ENCODE results near the gene SIGLEC10. TPM values are rescaled to one million over a fixed set of nuclear protein-coding genes. Genes with fewer than 3 reads are reported as not detected.

SIGLEC10 gene
- total and polyA plus RNA-seq, 9 of the 15 experiments (the other 6 are each of a cell fraction or from before 2014, with no cell fraction given), result 0.10 to 1.8 (median 0.82) TPM

DNA sequence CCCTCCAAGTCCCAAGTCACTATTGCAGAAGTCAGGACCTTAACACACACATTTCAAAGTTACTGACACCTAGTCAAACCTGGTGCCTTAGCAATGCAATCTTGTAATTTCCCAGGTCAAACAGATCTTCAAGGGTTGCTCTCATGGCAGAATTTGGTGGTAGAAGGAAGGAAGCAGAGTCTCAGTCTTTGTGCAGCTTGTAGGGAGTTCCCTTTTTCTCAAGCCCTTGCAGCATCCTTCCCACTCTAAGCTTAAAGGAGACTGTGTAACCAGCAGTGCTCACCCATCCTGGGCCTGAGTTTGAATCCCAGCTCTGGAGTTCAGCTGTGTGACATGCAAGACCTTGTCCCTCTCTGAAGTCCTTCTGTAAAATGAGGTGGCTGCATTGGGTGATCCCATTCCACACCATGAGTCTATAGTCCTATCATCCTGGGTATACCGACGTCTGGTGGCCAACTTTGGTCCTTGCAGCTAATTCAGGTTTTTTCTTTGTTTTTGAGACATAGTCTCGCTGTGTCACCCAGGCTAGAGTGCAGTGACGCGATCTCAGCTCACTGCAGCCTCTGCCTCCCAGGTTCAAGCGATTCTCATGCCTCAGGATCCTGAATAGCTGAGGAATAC is 9.8 kb downstream of the SIGLEC10 start (continued):
- TF ChIP-seq PTRF (tag; IDR thresholded peaks at IDR 0.05), result no peak
- TF ChIP-seq ELF4 (CRISPR knock-in tag; IDR thresholded peaks at IDR 0.05), result no peak
- no peak; the same call in 1 of the 2 replicates for TF ChIP-seq NBN (IDR thresholded peaks at IDR 0.05; ENCODE audit: low read depth)
- no peak for TF ChIP-seq ZBTB17 (CRISPR knock-in tag; IDR thresholded peaks at IDR 0.05)
- TF ChIP-seq, protein P1, sequence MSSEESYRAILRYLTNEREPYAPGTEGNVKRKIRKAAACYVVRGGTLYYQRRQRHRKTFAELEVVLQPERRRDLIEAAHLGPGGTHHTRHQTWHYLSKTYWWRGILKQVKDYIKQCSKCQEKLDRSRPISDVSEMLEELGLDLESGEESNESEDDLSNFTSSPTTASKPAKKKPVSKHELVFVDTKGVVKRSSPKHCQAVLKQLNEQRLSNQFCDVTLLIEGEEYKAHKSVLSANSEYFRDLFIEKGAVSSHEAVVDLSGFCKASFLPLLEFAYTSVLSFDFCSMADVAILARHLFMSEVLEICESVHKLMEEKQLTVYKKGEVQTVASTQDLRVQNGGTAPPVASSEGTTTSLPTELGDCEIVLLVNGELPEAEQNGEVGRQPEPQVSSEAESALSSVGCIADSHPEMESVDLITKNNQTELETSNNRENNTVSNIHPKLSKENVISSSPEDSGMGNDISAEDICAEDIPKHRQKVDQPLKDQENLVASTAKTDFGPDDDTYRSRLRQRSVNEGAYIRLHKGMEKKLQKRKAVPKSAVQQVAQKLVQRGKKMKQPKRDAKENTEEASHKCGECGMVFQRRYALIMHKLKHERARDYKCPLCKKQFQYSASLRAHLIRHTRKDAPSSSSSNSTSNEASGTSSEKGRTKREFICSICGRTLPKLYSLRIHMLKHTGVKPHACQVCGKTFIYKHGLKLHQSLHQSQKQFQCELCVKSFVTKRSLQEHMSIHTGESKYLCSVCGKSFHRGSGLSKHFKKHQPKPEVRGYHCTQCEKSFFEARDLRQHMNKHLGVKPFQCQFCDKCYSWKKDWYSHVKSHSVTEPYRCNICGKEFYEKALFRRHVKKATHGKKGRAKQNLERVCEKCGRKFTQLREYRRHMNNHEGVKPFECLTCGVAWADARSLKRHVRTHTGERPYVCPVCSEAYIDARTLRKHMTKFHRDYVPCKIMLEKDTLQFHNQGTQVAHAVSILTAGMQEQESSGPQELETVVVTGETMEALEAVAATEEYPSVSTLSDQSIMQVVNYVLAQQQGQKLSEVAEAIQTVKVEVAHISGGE (CRISPR knock-in tag; IDR thresholded peaks at IDR 0.05), result no peak
- TF ChIP-seq HEY1 (CRISPR knock-in tag; IDR thresholded peaks at IDR 0.05; ENCODE audit: borderline replicate concordance), result no peak
- no peak for TF ChIP-seq SAFB2 (IDR thresholded peaks at IDR 0.05; ENCODE audit: borderline replicate concordance, low read depth, low read length, severe bottlenecking)
- TF ChIP-seq, protein P2, sequence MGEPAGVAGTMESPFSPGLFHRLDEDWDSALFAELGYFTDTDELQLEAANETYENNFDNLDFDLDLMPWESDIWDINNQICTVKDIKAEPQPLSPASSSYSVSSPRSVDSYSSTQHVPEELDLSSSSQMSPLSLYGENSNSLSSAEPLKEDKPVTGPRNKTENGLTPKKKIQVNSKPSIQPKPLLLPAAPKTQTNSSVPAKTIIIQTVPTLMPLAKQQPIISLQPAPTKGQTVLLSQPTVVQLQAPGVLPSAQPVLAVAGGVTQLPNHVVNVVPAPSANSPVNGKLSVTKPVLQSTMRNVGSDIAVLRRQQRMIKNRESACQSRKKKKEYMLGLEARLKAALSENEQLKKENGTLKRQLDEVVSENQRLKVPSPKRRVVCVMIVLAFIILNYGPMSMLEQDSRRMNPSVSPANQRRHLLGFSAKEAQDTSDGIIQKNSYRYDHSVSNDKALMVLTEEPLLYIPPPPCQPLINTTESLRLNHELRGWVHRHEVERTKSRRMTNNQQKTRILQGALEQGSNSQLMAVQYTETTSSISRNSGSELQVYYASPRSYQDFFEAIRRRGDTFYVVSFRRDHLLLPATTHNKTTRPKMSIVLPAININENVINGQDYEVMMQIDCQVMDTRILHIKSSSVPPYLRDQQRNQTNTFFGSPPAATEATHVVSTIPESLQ (CRISPR knock-in tag; IDR thresholded peaks at IDR 0.05), result no peak
- TF ChIP-seq NFYB (IDR thresholded peaks at IDR 0.05; ENCODE audit: extremely low read depth, insufficient read length), result no peak
- TF ChIP-seq, protein P3, sequence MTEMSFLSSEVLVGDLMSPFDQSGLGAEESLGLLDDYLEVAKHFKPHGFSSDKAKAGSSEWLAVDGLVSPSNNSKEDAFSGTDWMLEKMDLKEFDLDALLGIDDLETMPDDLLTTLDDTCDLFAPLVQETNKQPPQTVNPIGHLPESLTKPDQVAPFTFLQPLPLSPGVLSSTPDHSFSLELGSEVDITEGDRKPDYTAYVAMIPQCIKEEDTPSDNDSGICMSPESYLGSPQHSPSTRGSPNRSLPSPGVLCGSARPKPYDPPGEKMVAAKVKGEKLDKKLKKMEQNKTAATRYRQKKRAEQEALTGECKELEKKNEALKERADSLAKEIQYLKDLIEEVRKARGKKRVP (CRISPR knock-in tag; IDR thresholded peaks at IDR 0.05), result no peak
- no peak for TF ChIP-seq MED1 (CRISPR knock-in tag; IDR thresholded peaks at IDR 0.05; ENCODE audit: borderline replicate concordance)
- no peak for TF ChIP-seq ZNF445 (CRISPR knock-in tag; IDR thresholded peaks at IDR 0.05; ENCODE audit: low read depth)
- no peak for TF ChIP-seq ZNF57 (CRISPR knock-in tag; IDR thresholded peaks at IDR 0.05)
- no peak for TF ChIP-seq ZNF696 (CRISPR knock-in tag; conservative IDR thresholded peaks at IDR 0.05)
- TF ChIP-seq ZKSCAN1 (IDR thresholded peaks at IDR 0.05; ENCODE audit: low read depth, low read length), result no peak
- no peak for TF ChIP-seq ZNF444 (CRISPR knock-in tag; IDR thresholded peaks at IDR 0.05)
- TF ChIP-seq ZNF175 (CRISPR knock-in tag; IDR thresholded peaks at IDR 0.05; ENCODE audit: low read depth), result no peak
- TF ChIP-seq KDM1A (IDR thresholded peaks at IDR 0.05), result no peak
- TF ChIP-seq, protein P4, sequence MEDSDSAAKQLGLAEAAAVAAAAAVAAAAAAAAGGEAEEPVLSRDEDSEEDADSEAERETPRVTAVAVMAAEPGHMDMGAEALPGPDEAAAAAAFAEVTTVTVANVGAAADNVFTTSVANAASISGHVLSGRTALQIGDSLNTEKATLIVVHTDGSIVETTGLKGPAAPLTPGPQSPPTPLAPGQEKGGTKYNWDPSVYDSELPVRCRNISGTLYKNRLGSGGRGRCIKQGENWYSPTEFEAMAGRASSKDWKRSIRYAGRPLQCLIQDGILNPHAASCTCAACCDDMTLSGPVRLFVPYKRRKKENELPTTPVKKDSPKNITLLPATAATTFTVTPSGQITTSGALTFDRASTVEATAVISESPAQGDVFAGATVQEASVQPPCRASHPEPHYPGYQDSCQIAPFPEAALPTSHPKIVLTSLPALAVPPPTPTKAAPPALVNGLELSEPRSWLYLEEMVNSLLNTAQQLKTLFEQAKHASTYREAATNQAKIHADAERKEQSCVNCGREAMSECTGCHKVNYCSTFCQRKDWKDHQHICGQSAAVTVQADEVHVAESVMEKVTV (CRISPR knock-in tag; IDR thresholded peaks at IDR 0.05), result peak; percentile 70; the same call in 1 of the 2 replicates

Data from K562 (cell line).